Measurements from ENCODE around the gene TRPV6.

GRCh38 chr7:142859829-142860228 lies 25.7 kb downstream of the TRPV6 start:
- TF ChIP-seq POLR2A (IDR thresholded peaks at IDR 0.05) (no peak), POLR2AphosphoS5 (IDR thresholded peaks at IDR 0.05) (no peak), CTCF (IDR thresholded peaks at IDR 0.05) (no peak)

All from sigmoid colon (tissue), 4 donors.